Astrocyte of the cerebellum (primary cell): ENCODE measurements around the gene SSU72.
"Not testable (repeated sequence)": the region's sequence is repeated elsewhere in the genome, so short reads cannot be mapped to it uniquely, and the experiment has no call there.

Experiments
- DNase-seq: peaks from one replicate; pipeline ENCODE4 v3.0.0-alpha.2; 2011; ENCODE audit warnings: low read depth
- H3K4me3 ChIP-seq: 2 replicates; pipeline ENCODE4 v1.5.1; 2011; ENCODE audit warnings: mild to moderate bottlenecking, low read depth, low read length, moderate library complexity
- CTCF ChIP-seq: IDR thresholded peaks from 2 replicates; pipeline ENCODE4 v1.5.1; 2012; ENCODE audit warnings: low read length, low read depth, moderate library complexity, mild to moderate bottlenecking; ENCODE audit errors: missing control alignments
- in situ Hi-C: cut with HindIII; loops from 2 replicates; pipeline ENCODE4 v1.10.0; 2017; ENCODE audit warnings: low sequenced_read_pairs

The SSU72 gene

GRCh38 chr1:1535201-1536018 lies 39.3 kb downstream of the SSU72 start:
- no peak for DNase-seq
- no peak overlapping the region for H3K4me3 ChIP-seq
- no peak for TF ChIP-seq CTCF
- in situ Hi-C loops: no loop called here

GRCh38 chr1:1534401-1535154 lies 40.1 kb downstream of the SSU72 start:
- no peak for DNase-seq
- no peak for TF ChIP-seq CTCF
- in situ Hi-C loops: no loop called here
- H3K4me3 ChIP-seq: no peak overlapping the region

- DNase-seq, in situ Hi-C loops, H3K4me3 ChIP-seq: not testable (repeated sequence)
Observed at GRCh38 chr1:1533894-1534291, 40.8 kb downstream of the SSU72 start.

GRCh38 chr1:1533176-1533893 lies 41.3 kb downstream of the SSU72 start:
- in situ Hi-C loops, H3K4me3 ChIP-seq, DNase-seq: not testable (repeated sequence)

GRCh38 chr1:1531947-1532346 lies 42.7 kb downstream of the SSU72 start:
- no peak for DNase-seq
- no peak overlapping the region for H3K4me3 ChIP-seq
- in situ Hi-C loops: no loop called here
- no peak for TF ChIP-seq CTCF

GRCh38 chr1:1529936-1530335 lies 44.7 kb downstream of the SSU72 start:
- no peak overlapping the region for H3K4me3 ChIP-seq
- TF ChIP-seq CTCF: no peak
- in situ Hi-C loops: no loop called here
- DNase-seq: no peak

GRCh38 chr1:1529321-1529720 lies 45.3 kb downstream of the SSU72 start:
- in situ Hi-C loops: no loop called here
- DNase-seq: no peak
- TF ChIP-seq CTCF: no peak
- no peak overlapping the region for H3K4me3 ChIP-seq
